GM23338 (cell line): ENCODE data around the gene GRIK4. TPM values are rescaled to one million over a fixed set of nuclear protein-coding genes. Genes with fewer than 3 reads are reported as not detected.

Experiments used
- ATAC-seq: fragments of 200-7000 bp; cut with Tn5 transposase; 3 replicates; pipeline ENCODE4 v1.9.1; 2020
- DNase-seq: peaks from one replicate; pipeline ENCODE4 v3.0.0-alpha.2; 2015; ENCODE audit warnings: low spot score
- H2AFZ ChIP-seq: fragments of 200-600 bp; sonication (generic); 2 replicates; pipeline ENCODE4 v1.8.0; 2016; ENCODE audit warnings: antibody characterized with exemption, mild to moderate bottlenecking, moderate library complexity
- H3F3A ChIP-seq: fragments of 200-600 bp; sonication (generic); replicated peaks from 2 replicates; pipeline ENCODE4 v1.8.0; 2017; ENCODE audit warnings: antibody characterized with exemption, mixed run types, low read depth
- H3K27ac ChIP-seq: fragments of 200-600 bp; sonication (generic); 2 replicates; pipeline ENCODE4 v1.6.1; 2016; ENCODE audit warnings: low read depth
- H3K27me3 ChIP-seq: fragments of 200-600 bp; sonication (generic); 2 replicates; pipeline ENCODE4 v1.8.0; 2016; ENCODE audit warnings: mild to moderate bottlenecking, mixed run types, moderate library complexity; ENCODE audit not compliant: insufficient read depth
- H3K36me3 ChIP-seq: fragments of 200-600 bp; sonication (generic); 2 replicates; pipeline ENCODE4 v1.8.0; 2016; ENCODE audit warnings: mild to moderate bottlenecking; ENCODE audit not compliant: insufficient read depth
- H3K4me1 ChIP-seq: fragments of 200-600 bp; sonication (generic); 2 replicates; pipeline ENCODE4 v1.8.0; 2016; ENCODE audit warnings: mild to moderate bottlenecking, moderate library complexity; ENCODE audit not compliant: insufficient read depth
- H3K4me2 ChIP-seq: fragments of 200-600 bp; sonication (generic); 2 replicates; pipeline ENCODE4 v1.7.1; 2017; ENCODE audit warnings: mixed run types
- H3K4me3 ChIP-seq: fragments of 200-600 bp; sonication (generic); 2 replicates; pipeline ENCODE4 v1.6.1; 2016; ENCODE audit warnings: mixed run types
- H3K79me2 ChIP-seq: fragments of 200-600 bp; sonication (generic); replicated peaks from 2 replicates; pipeline ENCODE4 v1.8.0; 2017; ENCODE audit warnings: mild to moderate bottlenecking; ENCODE audit not compliant: insufficient read depth
- H3K9me2 ChIP-seq: fragments of 200-600 bp; sonication (generic); 2 replicates; pipeline ENCODE4 v1.8.0; 2017; ENCODE audit not compliant: insufficient read depth
- H4K20me1 ChIP-seq: fragments of 200-600 bp; sonication (generic); replicated peaks from 2 replicates; pipeline ENCODE4 v1.8.0; 2017; ENCODE audit warnings: mild to moderate bottlenecking; ENCODE audit not compliant: insufficient read depth
- H3K27ac Mint-ChIP-seq: 2 replicates; pipeline ENCODE4 v1.8.0; 2020; ENCODE audit warnings: inconsistent platforms, mild to moderate bottlenecking, moderate library complexity, mixed read lengths
- H3K27me3 Mint-ChIP-seq: 3 replicates; pipeline ENCODE4 v1.8.0; 2022; ENCODE audit warnings: low read depth, mild to moderate bottlenecking, moderate library complexity, mixed read lengths, inconsistent platforms; ENCODE audit not compliant: insufficient read depth, poor library complexity
- H3K36me3 Mint-ChIP-seq: 3 replicates; pipeline ENCODE4 v1.8.0; 2021; ENCODE audit warnings: low read depth, mild to moderate bottlenecking, inconsistent platforms, moderate library complexity, mixed read lengths
- H3K4me1 Mint-ChIP-seq: 3 replicates; pipeline ENCODE4 v1.8.0; 2020; ENCODE audit warnings: mild to moderate bottlenecking, inconsistent platforms, mixed read lengths
- H3K4me3 Mint-ChIP-seq: 3 replicates; pipeline ENCODE4 v1.8.0; 2021; ENCODE audit warnings: moderate library complexity, mild to moderate bottlenecking, inconsistent platforms, mixed read lengths
- H3K9me3 Mint-ChIP-seq: 3 replicates; pipeline ENCODE4 v1.8.0; 2020; ENCODE audit warnings: moderate library complexity, mild to moderate bottlenecking, inconsistent platforms, mixed read lengths
- CTCF ChIP-seq, 2 experiments: fragments of 200-600 bp in 1 of 2; sonication (generic) in 1 of 2; conservative IDR thresholded peaks; 2 replicates each; pipeline versions ENCODE4 v1.5.1 to v1.6.1; 2016 to 2017; ENCODE audit warnings: antibody characterized with exemption in 2 of 2, low read depth in 2 of 2, mild to moderate bottlenecking in 2 of 2, moderate library complexity in 1 of 2
- EZH2 ChIP-seq: fragments of 200-600 bp; sonication (generic); IDR thresholded peaks from one replicate; pipeline ENCODE4 v1.8.0; 2017; ENCODE audit warnings: antibody characterized with exemption, mild to moderate bottlenecking, low read depth; ENCODE audit not compliant: unreplicated experiment
- EZH2phosphoT487 ChIP-seq: fragments of 200-600 bp; sonication (generic); IDR thresholded peaks from one replicate; pipeline ENCODE4 v1.8.1; 2018; ENCODE audit warnings: antibody characterized with exemption; ENCODE audit not compliant: unreplicated experiment
- JUNB ChIP-seq: IDR thresholded peaks from one replicate; pipeline ENCODE4 v1.6.1; 2016; ENCODE audit warnings: antibody characterized with exemption; ENCODE audit not compliant: unreplicated experiment
- POLR2AphosphoS5 ChIP-seq: IDR thresholded peaks from 2 replicates; pipeline ENCODE4 v1.6.1; 2016; ENCODE audit warnings: antibody characterized with exemption, low read depth
- REST ChIP-seq: IDR thresholded peaks from one replicate; pipeline ENCODE4 v1.6.1; 2018; ENCODE audit warnings: antibody characterized with exemption; ENCODE audit not compliant: unreplicated experiment
- STAT1 ChIP-seq: IDR thresholded peaks from one replicate; pipeline ENCODE4 v1.6.1; 2016; ENCODE audit warnings: antibody characterized with exemption; ENCODE audit not compliant: unreplicated experiment
- ZNF114 ChIP-seq: fragments of 250-450 bp; sonication (Bioruptor Pico); IDR thresholded peaks from 2 replicates; pipeline ENCODE4 v1.5.0; 2020; ENCODE audit warnings: mild to moderate bottlenecking, moderate library complexity
- ZNF331 ChIP-seq: fragments of 250-450 bp; sonication (Bioruptor Pico); IDR thresholded peaks from 2 replicates; pipeline ENCODE4 v1.5.0; 2020; ENCODE audit warnings: low read depth, mild to moderate bottlenecking, moderate library complexity
- polyA plus RNA-seq: library from polyadenylated mRNA; unstranded; fragments of >200 nt; fragmentation: Nextera tagmentation; extraction: Ambion mirVana; gene quantifications from 2 replicates; pipeline ENCODE4 v1.2.1, GENCODE V29; 2016
- total RNA-seq: library from RNA; depleted of rRNA; stranded (reverse); fragments of >200 nt; shearing (Covaris generic); gene quantifications from 2 replicates; pipeline ENCODE4 v1.2.3, GENCODE V29; 2014

The GRIK4 gene
- total and polyA plus RNA-seq, 2 experiments from 2014 or later = 0.63 to 2.2 TPM

- TF ChIP-seq REST = no peak
Observed at GRCh38 chr11:120543521-120544215, 32.1 kb downstream of the GRIK4 start (continued).

DNA sequence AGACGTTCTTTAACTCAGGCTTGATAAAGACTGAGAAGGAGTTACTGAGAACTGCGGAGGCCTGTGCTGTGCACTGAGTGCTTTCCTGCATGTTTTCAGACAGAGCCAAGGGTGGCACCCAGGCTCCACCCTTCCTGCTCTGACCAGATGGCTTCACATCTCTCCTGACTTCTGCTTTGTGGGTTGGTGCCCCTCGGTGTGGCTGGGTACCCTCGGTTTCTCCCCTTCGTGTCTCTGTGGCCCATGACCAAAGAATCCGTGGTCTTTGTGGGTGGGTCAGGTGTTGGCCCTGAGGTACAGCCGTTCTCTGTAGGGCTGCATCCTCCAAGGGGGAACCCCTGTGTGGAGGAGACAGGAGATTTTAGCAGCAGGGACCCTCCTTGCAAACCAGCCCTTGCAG is 34.3 kb downstream of the GRIK4 start:
- peaks cover 45% of the 10 kb centered on the region for H3K4me1 Mint-ChIP-seq
- TF ChIP-seq POLR2AphosphoS5 (no peak), CTCF (conservative IDR thresholded peaks at IDR 0.05; ENCODE audit: low read depth in 2 of 2) (no peak), ZNF114 (no peak), STAT1 (no peak), REST (no peak), JUNB (no peak), EZH2 (no peak), ZNF331 (no peak), EZH2phosphoT487 (no peak)

More for the DNA sequence above, 34.3 kb downstream of the GRIK4 start:
- peaks cover 14% of the 10 kb centered on the region for H3K27me3 Mint-ChIP-seq
- H3K9me3 Mint-ChIP-seq = no peaks in the 10 kb centered on the region
- H3K4me3 ChIP-seq = no peak overlapping the region
- no peaks in the 10 kb centered on the region for H3K79me2 ChIP-seq
- H3K27ac ChIP-seq = no peak overlapping the region
- H3K4me2 ChIP-seq = no peak overlapping the region
- H3K27ac Mint-ChIP-seq = no peak overlapping the region
- H3K4me1 ChIP-seq = peaks cover 8% of the 10 kb centered on the region
- H4K20me1 ChIP-seq = no peaks in the 10 kb centered on the region
- no peaks in the 10 kb centered on the region for H3K27me3 ChIP-seq
- H2AFZ ChIP-seq = no peak overlapping the region
- no peaks in the 10 kb centered on the region for H3K36me3 ChIP-seq
- H3K9me2 ChIP-seq = no peaks in the 10 kb centered on the region
- H3K4me3 Mint-ChIP-seq = no peak overlapping the region
- no peaks in the 10 kb centered on the region for H3K36me3 Mint-ChIP-seq
- no peaks in the 10 kb centered on the region for H3F3A ChIP-seq
- DNase-seq (no peak), ATAC-seq (no peak)
